ENCODE data around the gene IGFLR1.

IGFLR1 gene

GRCh38 chr19:35718345-35719041, 23.8 kb downstream of the IGFLR1 start:
- TF ChIP-seq CTCF (IDR thresholded peaks at IDR 0.05): no peak

- no peak for TF ChIP-seq CTCF (IDR thresholded peaks at IDR 0.05)
Measured at GRCh38 chr19:35717665-35718344, 24.4 kb downstream of the IGFLR1 start, which contains the start of gene KMT2B. TSS of gene KMT2B (plus strand) at chr19:35718003. CDS start at chr19:35718019, 16 bp downstream.

DNA sequence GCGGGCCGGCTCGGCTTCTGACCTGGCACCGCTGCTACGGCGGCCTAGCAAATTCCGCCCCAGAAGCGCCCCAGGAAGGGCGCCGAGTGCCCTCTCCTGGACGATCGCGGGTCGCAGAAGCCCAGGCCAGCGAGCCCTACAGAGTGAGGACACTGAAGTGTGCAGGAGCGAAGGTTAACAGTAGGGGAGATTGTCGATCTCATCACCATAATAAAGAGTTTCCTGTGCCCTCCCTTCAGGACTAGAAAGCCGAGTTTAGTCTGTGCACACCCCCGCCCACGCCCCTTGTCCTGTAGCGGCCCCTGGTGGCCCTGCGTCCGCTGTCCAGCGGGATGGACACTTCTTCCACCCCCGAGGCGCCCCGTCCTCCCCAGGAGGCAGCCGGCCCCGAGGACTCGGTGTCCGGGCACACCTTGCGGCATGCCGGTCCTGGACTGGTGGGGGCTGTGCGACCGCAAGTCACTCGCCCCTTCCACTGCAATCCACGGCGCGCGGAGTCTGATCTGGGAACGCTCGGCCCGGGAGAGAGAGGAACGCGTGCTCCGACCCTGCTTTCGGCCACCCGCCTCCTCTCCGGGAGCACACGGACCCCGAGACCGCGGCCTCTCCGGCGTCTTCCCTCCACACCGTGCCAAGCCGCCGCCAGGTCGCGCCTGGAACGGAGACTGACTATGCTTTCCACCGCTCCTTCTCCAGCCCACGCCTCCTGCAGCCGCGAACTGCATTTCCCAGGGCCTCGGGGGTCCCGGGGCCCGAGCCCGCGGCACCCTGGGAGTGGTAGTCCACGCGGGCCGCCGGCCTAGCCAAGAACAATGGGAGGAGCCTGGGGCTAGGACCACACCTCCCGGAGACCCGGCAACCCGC, 25.2 kb downstream of the IGFLR1 start:
- TF ChIP-seq CTCF (IDR thresholded peaks at IDR 0.05): peak; percentile 94

DNA sequence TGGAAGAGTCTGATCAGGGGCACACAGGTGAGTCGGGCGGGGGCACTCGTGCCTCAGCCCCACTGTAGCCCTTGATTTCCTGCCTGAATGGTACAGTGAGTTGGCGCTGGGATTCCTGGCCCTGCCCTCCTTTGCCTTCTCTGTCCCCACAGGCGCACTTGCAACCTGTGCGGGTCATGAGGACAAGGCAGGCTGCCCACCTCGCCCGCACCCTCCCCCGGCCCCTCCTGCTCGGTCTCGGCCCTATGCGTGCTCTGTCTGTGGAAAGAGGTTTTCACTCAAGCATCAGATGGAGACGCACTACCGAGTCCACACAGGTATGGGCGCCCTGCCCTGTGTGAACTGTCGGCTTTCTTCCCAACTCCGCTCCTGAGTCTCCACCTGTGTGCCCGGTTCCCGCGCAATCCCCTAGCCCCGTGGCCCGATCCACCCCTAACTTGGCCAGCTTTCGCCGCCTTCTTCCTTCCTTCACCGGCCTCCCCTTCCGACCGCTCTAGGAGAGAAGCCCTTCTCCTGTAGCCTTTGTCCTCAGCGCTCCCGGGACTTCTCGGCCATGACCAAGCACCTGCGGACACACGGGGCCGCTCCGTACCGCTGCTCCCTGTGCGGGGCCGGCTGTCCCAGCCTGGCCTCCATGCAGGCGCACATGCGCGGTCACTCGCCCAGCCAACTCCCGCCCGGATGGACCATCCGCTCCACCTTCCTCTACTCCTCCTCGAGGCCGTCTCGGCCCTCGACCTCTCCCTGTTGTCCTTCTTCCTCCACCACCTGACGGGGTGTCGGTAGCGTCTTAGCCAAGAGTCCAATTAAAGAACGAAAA, 26.1 kb downstream of the IGFLR1 start:
- TF ChIP-seq CTCF (IDR thresholded peaks at IDR 0.05): no peak

GRCh38 chr19:35715355-35715809, 26.9 kb downstream of the IGFLR1 start:
- TF ChIP-seq CTCF (IDR thresholded peaks at IDR 0.05): no peak

GRCh38 chr19:35714601-35715354, 27.5 kb downstream of the IGFLR1 start:
- TF ChIP-seq CTCF (IDR thresholded peaks at IDR 0.05): no peak
